Measurements from ENCODE around the gene FNBP1.

DNA sequence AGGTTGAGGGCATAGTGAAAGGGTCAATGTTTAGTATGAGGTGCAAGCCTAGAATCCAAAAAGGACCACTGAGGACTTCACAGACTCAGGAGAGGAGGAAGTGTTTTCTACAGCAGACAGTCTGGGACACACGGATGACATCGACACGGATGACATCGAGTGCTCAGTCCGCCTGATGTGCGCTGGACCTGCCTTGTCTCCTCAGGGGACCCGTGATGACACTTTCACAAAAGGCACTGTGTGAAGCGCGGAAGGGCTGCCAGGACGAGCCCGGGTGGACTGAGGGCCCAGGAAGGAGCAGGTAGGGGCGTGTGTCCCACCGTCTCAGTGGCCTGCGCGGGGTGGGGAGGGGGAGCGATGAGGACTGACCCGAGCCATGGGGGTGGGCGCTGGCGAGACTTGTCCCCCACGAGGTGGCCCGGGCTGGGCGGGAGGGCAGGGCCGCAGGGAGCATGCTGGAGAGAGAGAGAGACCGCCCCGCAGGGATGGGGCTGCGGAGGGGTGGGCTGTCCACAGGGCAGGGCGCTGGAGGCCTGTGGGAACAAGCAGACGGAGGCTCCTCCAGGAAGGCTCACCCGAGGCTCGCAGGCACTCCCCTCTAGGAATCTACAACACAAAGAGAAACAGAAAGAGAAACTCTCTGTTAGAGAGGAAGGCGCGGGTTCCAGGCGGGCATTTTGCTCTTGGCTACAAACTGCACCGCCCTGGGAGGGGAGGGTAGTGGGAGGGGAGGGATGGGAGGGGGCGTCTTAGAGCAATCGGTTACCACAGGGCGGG lies 152.9 kb downstream of the FNBP1 start:
- TF ChIP-seq, protein P1, sequence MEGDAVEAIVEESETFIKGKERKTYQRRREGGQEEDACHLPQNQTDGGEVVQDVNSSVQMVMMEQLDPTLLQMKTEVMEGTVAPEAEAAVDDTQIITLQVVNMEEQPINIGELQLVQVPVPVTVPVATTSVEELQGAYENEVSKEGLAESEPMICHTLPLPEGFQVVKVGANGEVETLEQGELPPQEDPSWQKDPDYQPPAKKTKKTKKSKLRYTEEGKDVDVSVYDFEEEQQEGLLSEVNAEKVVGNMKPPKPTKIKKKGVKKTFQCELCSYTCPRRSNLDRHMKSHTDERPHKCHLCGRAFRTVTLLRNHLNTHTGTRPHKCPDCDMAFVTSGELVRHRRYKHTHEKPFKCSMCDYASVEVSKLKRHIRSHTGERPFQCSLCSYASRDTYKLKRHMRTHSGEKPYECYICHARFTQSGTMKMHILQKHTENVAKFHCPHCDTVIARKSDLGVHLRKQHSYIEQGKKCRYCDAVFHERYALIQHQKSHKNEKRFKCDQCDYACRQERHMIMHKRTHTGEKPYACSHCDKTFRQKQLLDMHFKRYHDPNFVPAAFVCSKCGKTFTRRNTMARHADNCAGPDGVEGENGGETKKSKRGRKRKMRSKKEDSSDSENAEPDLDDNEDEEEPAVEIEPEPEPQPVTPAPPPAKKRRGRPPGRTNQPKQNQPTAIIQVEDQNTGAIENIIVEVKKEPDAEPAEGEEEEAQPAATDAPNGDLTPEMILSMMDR (conservative IDR thresholded peaks at IDR 0.05; ENCODE audit: low read depth, low read length) = no peak
- no peak for TF ChIP-seq EZH2phosphoT487 (IDR thresholded peaks at IDR 0.05; ENCODE audit: borderline replicate concordance, low read length)
